ENCODE results near the gene LTBP1.
"Not testable (repeated sequence)": the region's sequence is repeated elsewhere in the genome, so short reads cannot be mapped to it uniquely, and the experiment has no call there.

The LTBP1 gene

DNA sequence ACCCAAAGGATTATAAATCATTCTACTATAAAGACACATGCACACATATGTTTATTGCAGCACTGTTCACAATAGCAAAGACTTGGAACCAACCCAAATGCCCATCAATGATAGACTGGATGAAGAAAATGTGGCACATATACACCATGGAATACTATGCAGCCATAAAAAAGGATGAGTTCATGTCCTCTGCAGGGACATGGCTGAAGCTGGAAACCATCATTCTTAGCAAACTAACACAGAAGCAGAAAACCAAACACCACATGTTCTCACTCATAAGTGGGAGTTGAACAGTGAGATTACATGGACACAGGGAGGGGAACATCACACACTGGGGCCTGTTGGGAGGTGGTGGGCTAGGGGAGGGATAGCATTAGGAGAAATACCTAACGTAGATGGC is 288.8 kb downstream of the LTBP1 start:
- DNase-seq (ENCODE audit: extremely low spot score, insufficient read length, low read depth); FAIRE-seq: not testable (repeated sequence)

DNA sequence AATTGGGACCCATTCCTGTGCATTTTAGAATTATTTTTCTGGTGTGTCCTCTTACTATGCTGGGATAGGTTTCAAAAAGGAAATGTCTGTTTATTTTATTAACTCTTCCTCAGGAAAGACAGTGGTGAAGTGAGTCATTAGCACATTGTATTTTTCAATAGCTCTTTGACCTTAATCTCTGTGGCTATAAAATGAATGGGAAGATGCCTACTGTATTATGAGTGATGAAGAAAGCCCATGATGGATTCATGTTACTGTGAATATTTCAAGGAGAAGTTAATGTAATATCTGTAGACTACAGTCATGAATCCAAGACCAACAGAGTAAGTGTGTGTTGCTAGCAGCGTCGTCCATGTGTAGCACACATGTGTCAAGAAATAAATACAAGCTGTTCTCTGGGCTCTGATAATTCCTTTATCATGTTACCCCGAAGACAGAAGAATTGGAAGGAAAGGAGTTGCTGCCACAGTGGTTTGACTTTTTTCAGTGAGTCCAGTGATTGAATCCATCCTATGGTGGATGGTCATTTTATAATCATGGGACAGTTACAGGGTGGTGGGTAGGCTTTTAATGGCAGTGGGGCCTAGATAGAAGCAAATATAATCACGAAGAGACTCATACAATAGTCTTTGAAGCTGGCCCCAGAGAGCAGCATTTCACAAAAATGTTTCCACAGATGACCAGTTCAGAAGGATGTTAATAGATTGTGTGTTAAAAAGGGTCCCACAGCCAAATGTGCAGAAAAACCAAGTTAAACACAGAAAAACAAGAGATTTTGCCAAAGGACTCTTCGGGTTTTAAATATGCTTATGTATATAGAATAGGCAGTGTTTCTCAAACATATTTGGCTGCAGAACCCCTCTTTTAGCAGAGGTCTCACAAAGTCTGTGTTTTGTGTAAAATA is 290.0 kb downstream of the LTBP1 start:
- FAIRE-seq (no peak), DNase-seq (ENCODE audit: extremely low spot score, insufficient read length, low read depth) (no peak)

GRCh38 chr2:33238111-33238510 is 291.4 kb downstream of the LTBP1 start:
- FAIRE-seq (no peak), DNase-seq (ENCODE audit: extremely low spot score, insufficient read length, low read depth) (no peak)

DNA sequence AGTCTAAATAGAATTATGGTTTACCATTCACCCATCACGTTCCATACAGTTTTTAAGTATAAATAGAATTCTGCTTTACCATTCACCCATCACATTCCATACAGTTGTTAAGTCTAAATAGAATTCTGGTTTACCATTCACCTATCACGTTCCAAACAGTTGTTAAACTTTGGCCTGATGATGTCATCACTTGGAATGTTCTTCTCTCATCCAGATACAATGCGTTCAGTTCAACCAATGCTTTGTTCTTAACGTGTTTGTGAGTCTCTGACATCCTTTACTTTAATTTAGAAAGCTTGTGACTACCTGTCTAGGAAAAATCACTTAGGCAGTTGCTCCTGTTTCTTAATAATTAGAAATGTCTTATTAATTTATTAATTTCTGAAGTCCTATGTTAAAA is 293.4 kb downstream of the LTBP1 start:
- DNase-seq (ENCODE audit: extremely low spot score, insufficient read length, low read depth) (no peak), FAIRE-seq (no peak)

- DNase-seq (ENCODE audit: extremely low spot score, insufficient read length, low read depth) (no peak), FAIRE-seq (no peak)
Measured at GRCh38 chr2:33241072-33241471, 294.3 kb downstream of the LTBP1 start.

- no peak for FAIRE-seq
- DNase-seq (ENCODE audit: extremely low spot score, insufficient read length, low read depth): no peak
Measured at GRCh38 chr2:33241581-33241980, 294.8 kb downstream of the LTBP1 start.

DNA sequence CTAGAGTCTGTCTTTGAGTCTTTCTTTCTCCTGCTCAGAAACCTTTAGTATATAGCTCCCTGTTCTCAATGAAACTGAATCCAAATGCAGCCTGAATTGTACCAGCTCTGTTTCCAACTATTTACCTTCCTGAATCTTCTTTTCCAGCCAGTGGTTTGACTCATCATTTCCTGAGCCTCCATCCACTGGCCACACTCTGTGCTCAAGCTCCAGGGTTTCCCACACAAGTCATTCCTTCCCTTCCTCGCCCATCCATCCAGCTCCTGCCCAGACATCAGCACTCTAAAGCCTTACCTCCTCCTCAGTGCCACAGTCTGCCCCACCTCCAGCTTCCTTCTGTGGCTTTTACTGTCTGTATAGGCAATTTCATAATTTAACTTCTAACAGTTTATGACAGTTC is 296.1 kb downstream of the LTBP1 start:
- FAIRE-seq: no peak
- DNase-seq (ENCODE audit: extremely low spot score, insufficient read length, low read depth): no peak

DNA sequence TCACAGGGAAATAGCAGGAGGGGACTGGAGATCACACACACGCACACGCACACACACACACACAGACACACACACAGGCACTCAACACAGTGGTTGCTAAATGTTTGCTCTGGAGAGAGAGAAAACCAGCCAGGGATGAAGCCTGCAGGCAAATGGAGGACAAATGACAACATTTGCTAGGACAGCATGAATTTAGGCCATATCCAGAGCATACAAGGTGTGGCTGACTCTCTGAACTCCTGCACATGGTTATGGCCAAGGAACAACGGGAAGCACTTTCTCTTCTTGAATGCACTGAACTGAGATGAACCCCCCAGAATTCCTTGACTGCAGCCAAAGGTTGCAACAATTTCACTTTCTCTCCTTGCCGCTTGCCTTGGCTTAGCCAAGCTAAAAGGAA is 299.7 kb downstream of the LTBP1 start:
- FAIRE-seq (no peak), DNase-seq (ENCODE audit: extremely low spot score, insufficient read length, low read depth) (no peak)

- FAIRE-seq (no peak), DNase-seq (ENCODE audit: extremely low spot score, insufficient read length, low read depth) (no peak)
Measured at GRCh38 chr2:33247365-33247764, 300.6 kb downstream of the LTBP1 start.

GRCh38 chr2:33250417-33251029 is 303.8 kb downstream of the LTBP1 start:
- no peak for DNase-seq (ENCODE audit: extremely low spot score, insufficient read length, low read depth)
- no peak for FAIRE-seq

DNA sequence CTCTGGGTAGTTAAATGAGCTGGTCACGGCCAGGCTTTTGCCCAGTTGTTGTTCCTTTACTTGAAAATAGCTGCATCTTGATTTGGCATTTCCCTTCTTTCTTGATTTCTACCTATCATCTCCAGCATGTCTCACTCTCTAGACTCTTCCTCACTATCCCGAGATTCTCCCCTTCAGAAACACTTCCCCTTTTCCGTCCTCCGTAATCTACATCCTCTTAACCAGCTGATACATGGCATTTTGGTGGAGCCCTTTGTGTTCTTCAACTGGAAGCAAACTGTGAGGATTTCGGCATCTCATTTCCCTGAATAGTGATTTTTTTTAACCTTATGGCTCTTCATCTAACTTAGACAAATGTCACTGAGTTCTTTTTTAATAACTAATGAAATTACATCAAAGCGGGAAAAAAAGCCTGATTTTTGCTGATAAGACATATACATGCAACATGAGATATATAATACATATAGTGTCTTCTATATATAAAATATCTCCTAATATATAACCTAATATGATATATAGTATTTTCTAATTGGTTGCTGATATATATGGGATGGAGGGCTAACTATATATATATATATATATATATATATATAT is 309.5 kb downstream of the LTBP1 start:
- FAIRE-seq: no peak
- DNase-seq (ENCODE audit: extremely low spot score, insufficient read length, low read depth): no peak

- FAIRE-seq (no peak), DNase-seq (ENCODE audit: extremely low spot score, insufficient read length, low read depth) (no peak)
Measured at GRCh38 chr2:33258387-33258786, 311.6 kb downstream of the LTBP1 start.

GRCh38 chr2:33262097-33262496 is 315.3 kb downstream of the LTBP1 start:
- no peak for DNase-seq (ENCODE audit: extremely low spot score, insufficient read length, low read depth)
- FAIRE-seq: no peak

GRCh38 chr2:33264766-33265165 is 318.0 kb downstream of the LTBP1 start:
- DNase-seq (ENCODE audit: extremely low spot score, insufficient read length, low read depth) (no peak), FAIRE-seq (no peak)

- no peak for DNase-seq (ENCODE audit: extremely low spot score, insufficient read length, low read depth)
- FAIRE-seq: no peak
Measured at GRCh38 chr2:33265584-33266338, 319.0 kb downstream of the LTBP1 start.

GRCh38 chr2:33266467-33266866 is 319.7 kb downstream of the LTBP1 start:
- FAIRE-seq: no peak
- no peak for DNase-seq (ENCODE audit: extremely low spot score, insufficient read length, low read depth)

DNA sequence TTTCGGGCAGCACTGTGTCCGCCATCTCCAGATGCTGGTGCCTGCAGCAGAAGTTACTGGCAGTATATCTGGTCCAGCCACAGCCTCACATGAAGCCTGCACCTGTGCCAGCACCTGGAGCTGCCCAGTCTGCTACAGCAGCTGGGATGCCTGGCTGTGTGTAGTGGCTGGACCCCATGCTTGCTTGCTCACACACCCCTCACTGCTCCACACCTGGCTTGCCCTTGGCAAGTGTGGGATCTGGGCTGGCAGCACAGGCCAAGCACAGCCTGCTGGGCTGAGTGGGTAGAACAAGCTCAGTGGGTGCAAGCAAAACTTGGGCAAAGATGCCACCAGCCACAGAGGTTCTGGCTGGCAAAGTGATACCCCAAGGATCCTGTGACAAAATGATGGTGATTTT is 320.3 kb downstream of the LTBP1 start:
- FAIRE-seq: no peak
- no peak for DNase-seq (ENCODE audit: extremely low spot score, insufficient read length, low read depth)

DNA sequence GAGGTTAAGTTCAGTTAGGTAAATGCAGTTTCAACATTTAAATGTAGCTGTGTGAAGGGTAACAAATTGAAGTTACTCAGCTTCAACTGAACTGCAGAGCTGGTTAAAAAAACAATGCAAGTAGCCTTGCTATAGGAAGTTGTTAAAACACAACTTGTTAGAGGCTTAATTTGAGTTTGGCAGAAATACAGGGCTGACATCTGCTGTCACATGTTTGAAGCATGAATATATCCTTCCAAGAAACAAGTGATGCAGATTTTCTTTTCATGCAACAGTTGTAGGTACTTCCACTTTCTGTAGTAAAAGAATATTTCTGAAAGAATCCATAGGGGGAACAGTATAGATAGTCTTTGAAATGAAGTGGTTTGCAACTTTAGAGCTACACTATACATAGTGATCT is 321.0 kb downstream of the LTBP1 start:
- DNase-seq (ENCODE audit: extremely low spot score, insufficient read length, low read depth) (no peak), FAIRE-seq (no peak)

DNA sequence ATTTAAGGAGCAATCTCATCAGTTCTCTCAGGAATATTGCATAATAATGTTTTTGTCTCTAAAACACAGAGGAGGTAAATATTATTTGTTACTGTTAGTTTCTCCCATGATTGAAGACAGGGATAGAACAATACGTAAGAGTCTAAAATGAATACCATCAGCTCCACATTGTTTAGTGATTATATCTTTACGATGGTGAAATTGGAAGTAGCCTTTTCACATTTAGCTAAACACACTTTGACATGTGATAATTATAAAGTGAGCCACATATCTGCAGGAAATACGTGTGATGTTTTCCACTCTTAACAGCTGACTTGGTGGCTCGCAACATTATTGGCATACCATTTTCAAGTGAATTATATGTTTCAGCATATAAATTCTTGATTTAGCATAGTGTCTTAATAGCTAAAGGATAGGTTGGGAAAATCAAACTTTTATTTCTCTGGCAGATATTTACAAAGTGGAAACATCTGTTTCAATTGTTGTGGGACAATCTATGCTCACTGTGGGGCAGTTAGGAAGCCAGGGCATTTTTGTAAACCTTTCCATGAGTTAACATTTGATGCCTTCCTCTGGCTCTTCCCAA is 321.6 kb downstream of the LTBP1 start:
- FAIRE-seq: no peak
- DNase-seq (ENCODE audit: extremely low spot score, insufficient read length, low read depth): no peak

DNA sequence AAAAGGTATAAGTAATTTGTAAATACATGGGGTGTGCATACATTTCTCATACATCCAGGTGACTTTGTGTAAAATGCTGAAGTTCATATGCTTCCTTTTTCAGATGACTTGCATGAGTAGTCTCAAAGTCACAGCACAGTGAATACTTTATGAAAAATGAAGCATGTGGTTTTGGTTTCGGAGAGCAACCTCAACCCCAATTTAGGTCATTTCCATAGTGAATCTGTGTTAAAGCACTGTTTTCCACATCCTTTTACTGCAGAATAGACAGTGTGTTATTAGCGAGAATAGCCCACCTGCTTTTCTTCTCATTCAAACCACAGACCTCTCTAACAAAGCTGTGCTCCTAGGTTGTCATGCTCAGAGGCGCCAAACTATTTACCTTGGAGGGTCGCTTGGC is 325.2 kb downstream of the LTBP1 start:
- DNase-seq (ENCODE audit: extremely low spot score, insufficient read length, low read depth): peak; percentile 28
- peak; percentile 78 for FAIRE-seq

Measured in GM18507 (cell line).